CD14-positive monocyte (primary cell): Measurements from ENCODE around the gene GLDN. TPM values are rescaled to one million over a fixed set of nuclear protein-coding genes. Genes with fewer than 3 reads are reported as not detected.

Source experiments
- DNase-seq, 3 donors: peaks; one replicate each; pipeline ENCODE4 v3.0.0-alpha.2; 2011 to 2022
- H2AFZ ChIP-seq: 2 replicates; pipeline ENCODE4 v1.6.0; 2012; ENCODE audit warnings: mild to moderate bottlenecking, low read depth, low read length, inconsistent platforms; ENCODE audit not compliant: insufficient read depth, poor library complexity, severe bottlenecking
- H3K27ac ChIP-seq, 2 donors: 1 replicate in 1 of 2; 2 replicates in 1 of 2; pipeline ENCODE4 v1.5.1; 2012 to 2013; ENCODE audit warnings: low read length in 2 of 2, control low read depth in 1 of 2, inconsistent platforms in 1 of 2, low read depth in 1 of 2, mild to moderate bottlenecking in 1 of 2
- H3K27me3 ChIP-seq, 2 donors: one replicate each; pipeline versions ENCODE4 v1.6.0 to v1.6.1; 2011 to 2013; ENCODE audit warnings: low read length in 2 of 2; ENCODE audit not compliant: control insufficient read depth in 2 of 2, insufficient read depth in 2 of 2
- H3K36me3 ChIP-seq, 2 donors: replicated peaks in 1 of 2; 1 replicate in 1 of 2; 2 replicates in 1 of 2; pipeline versions ENCODE4 v1.5.1 to v1.6.1; 2012 to 2013; ENCODE audit warnings: low read length in 2 of 2, control low read depth in 1 of 2, inconsistent platforms in 1 of 2, mild to moderate bottlenecking in 1 of 2; ENCODE audit not compliant: insufficient read depth in 2 of 2, control insufficient read depth in 1 of 2
- H3K4me1 ChIP-seq, 2 donors: 1 replicate in 1 of 2; 2 replicates in 1 of 2; pipeline versions ENCODE4 v1.5.1 to v1.6.1; 2012 to 2013; ENCODE audit warnings: low read length in 2 of 2, control low read depth in 1 of 2, inconsistent platforms in 1 of 2, mild to moderate bottlenecking in 1 of 2, moderate library complexity in 1 of 2; ENCODE audit not compliant: insufficient read depth in 2 of 2, control insufficient read depth in 1 of 2
- H3K4me2 ChIP-seq: replicated peaks from 2 replicates; pipeline ENCODE3; 2012; ENCODE audit warnings: low read length, moderate library complexity, mild to moderate bottlenecking; ENCODE audit not compliant: poor library complexity, severe bottlenecking; ENCODE audit errors: extremely low read depth
- H3K4me3 ChIP-seq, 3 experiments: fragments of 200-600 bp in 1 of 3; sonication (generic) in 1 of 3; replicated peaks in 1 of 3; 1 replicate in 2 of 3; 2 replicates in 1 of 3; pipeline ENCODE4 v1.5.1; 2011 to 2013; ENCODE audit warnings: low read length in 3 of 3, mild to moderate bottlenecking in 3 of 3, control low read depth in 2 of 3, low read depth in 2 of 3, inconsistent platforms in 1 of 3, moderate library complexity in 1 of 3
- H3K79me2 ChIP-seq: 2 replicates; pipeline ENCODE4 v1.6.0; 2012; ENCODE audit warnings: mild to moderate bottlenecking, control low read depth, inconsistent platforms, low read length, moderate library complexity; ENCODE audit not compliant: insufficient read depth
- H3K9ac ChIP-seq: 2 replicates; pipeline ENCODE4 v1.6.0; 2017; ENCODE audit warnings: low read length, mild to moderate bottlenecking; ENCODE audit not compliant: insufficient read depth, poor library complexity, severe bottlenecking
- H3K9me3 ChIP-seq, 2 donors: replicated peaks in 1 of 2; 1 replicate in 1 of 2; 2 replicates in 1 of 2; pipeline versions ENCODE4 v1.5.1 to v1.6.1; 2012 to 2013; ENCODE audit warnings: low read length in 2 of 2, control low read depth in 1 of 2; ENCODE audit not compliant: control insufficient read depth in 1 of 2, insufficient read depth in 1 of 2
- H4K20me1 ChIP-seq: 2 replicates; pipeline ENCODE4 v1.6.0; 2012; ENCODE audit warnings: mild to moderate bottlenecking, low read length, control low read depth, moderate library complexity; ENCODE audit not compliant: insufficient read depth
- H3K27ac Mint-ChIP-seq, 7 donors: one replicate each; pipeline ENCODE4 v1.8.0; 2020; ENCODE audit warnings: mild to moderate bottlenecking in 7 of 7, mixed read lengths in 7 of 7, moderate library complexity in 6 of 7, inconsistent platforms in 2 of 7
- H3K27me3 Mint-ChIP-seq, 3 donors: one replicate each; pipeline ENCODE4 v1.8.0; 2021 to 2022; ENCODE audit warnings: low read depth in 3 of 3, mild to moderate bottlenecking in 3 of 3, mixed read lengths in 3 of 3, moderate library complexity in 3 of 3, inconsistent platforms in 1 of 3
- H3K36me3 Mint-ChIP-seq, 2 donors: one replicate each; pipeline ENCODE4 v1.8.0; 2020; ENCODE audit warnings: mixed read lengths in 2 of 2, inconsistent platforms in 1 of 2, mild to moderate bottlenecking in 1 of 2
- H3K4me1 Mint-ChIP-seq: one replicate; pipeline ENCODE4 v1.8.0; 2020; ENCODE audit warnings: mild to moderate bottlenecking, mixed read lengths
- H3K4me3 Mint-ChIP-seq, 2 donors: one replicate each; pipeline ENCODE4 v1.8.0; 2020; ENCODE audit warnings: mild to moderate bottlenecking in 2 of 2, mixed read lengths in 2 of 2, moderate library complexity in 1 of 2
- H3K9me3 Mint-ChIP-seq, 7 donors: one replicate each; pipeline ENCODE4 v1.8.0; 2020 to 2022; ENCODE audit warnings: mixed read lengths in 7 of 7, mild to moderate bottlenecking in 6 of 7, moderate library complexity in 6 of 7, inconsistent platforms in 2 of 7
- WGBS: methylation state at CpG from one replicate; pipeline ENCODE4 v1.1.5; 2013; ENCODE audit warnings: missing lambda C conversion rate; ENCODE audit not compliant: insufficient coverage; 5-methylcytosine and 5-hydroxymethylcytosine counted together
- intact Hi-C, 2 donors: fragments of 100-400 bp; cut with micrococcal nuclease; formaldehyde crosslinking; loops; one replicate each; pipeline versions ENCODE4 v1.15.0 to v1.15.1; 2023
- polyA plus RNA-seq, 3 donors: library from polyadenylated mRNA; depleted of rRNA in 1 of 3; unstranded in 2 of 3; stranded (reverse) in 1 of 3; fragments of 300-500 nt in 2 of 3; fragments of >200 nt in 1 of 3; fragmentation: Illumina TruSeq in 2 of 3; gene quantifications; 1 replicate in 2 of 3; 2 replicates in 1 of 3; pipeline ENCODE4 v1.2.3, GENCODE V29; 2012 to 2021
- small RNA-seq: library from RNA; depleted of rRNA; stranded (forward); fragments of <200 nt; gene quantifications from one replicate; pipeline ENCODE3, GENCODE V24; 2012; ENCODE audit warnings: low read depth; ENCODE audit not compliant: insufficient read length
- TF ChIP-seq, protein P1 (sequence below): fragments of 200-600 bp; IDR thresholded peaks from one replicate; pipeline ENCODE4 v1.8.0; 2022; ENCODE audit warnings: antibody characterized with exemption, mild to moderate bottlenecking

Gene GLDN
- polyA plus RNA-seq, 3 donors, result 0.04 TPM; not detected in 2

DNA sequence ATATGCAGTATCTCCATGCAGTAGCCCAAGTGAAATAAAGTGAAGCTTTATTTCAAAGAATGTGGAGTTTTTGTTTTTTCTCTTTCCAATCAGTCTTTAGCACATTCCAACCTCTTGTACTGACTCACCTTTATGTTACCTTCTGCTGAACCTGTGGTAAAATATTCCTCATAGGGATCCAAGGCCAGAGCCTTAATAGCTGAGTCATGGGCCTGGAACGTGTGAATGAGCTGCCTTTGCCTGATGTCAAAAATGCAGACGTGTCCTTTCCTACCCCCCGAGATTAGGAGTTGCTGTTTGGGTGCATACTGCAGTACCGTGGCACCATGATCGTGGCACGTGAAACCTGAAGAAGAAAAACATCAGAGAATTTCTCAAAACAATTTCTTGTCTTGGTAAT, 108.5 kb downstream of the GLDN start:
- no peaks in the 10 kb centered on the region for H3K4me1 Mint-ChIP-seq
- no CpG with 5 or more reads among the region's 6 CpGs for WGBS
- no peaks in the 10 kb centered on the region for H3K9me3 ChIP-seq
- peaks cover 55% of the 10 kb centered on the region for H4K20me1 ChIP-seq
- peaks cover 0 to 4% (median 0%) of the 10 kb centered on the region in 7 donors for H3K9me3 Mint-ChIP-seq
- intact Hi-C loops, result loop anchor here in 1 of 2 donors (10.0 kb wide), 1 partner anchor 955 kb away; no protein-coding TSS in a partner anchor
- no peak overlapping the region for H3K27ac ChIP-seq
- H3K9ac ChIP-seq, result no peak overlapping the region
- peaks cover 97 to 100% of the 10 kb centered on the region in 2 donors for H3K36me3 ChIP-seq
- no peak overlapping the region for H3K4me3 Mint-ChIP-seq
- H3K79me2 ChIP-seq, result no peaks in the 10 kb centered on the region
- H3K27me3 ChIP-seq, result no peaks in the 10 kb centered on the region
- no peak overlapping the region for H3K4me3 ChIP-seq
- TF ChIP-seq, protein P1, sequence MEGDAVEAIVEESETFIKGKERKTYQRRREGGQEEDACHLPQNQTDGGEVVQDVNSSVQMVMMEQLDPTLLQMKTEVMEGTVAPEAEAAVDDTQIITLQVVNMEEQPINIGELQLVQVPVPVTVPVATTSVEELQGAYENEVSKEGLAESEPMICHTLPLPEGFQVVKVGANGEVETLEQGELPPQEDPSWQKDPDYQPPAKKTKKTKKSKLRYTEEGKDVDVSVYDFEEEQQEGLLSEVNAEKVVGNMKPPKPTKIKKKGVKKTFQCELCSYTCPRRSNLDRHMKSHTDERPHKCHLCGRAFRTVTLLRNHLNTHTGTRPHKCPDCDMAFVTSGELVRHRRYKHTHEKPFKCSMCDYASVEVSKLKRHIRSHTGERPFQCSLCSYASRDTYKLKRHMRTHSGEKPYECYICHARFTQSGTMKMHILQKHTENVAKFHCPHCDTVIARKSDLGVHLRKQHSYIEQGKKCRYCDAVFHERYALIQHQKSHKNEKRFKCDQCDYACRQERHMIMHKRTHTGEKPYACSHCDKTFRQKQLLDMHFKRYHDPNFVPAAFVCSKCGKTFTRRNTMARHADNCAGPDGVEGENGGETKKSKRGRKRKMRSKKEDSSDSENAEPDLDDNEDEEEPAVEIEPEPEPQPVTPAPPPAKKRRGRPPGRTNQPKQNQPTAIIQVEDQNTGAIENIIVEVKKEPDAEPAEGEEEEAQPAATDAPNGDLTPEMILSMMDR, result no peak
- H3K36me3 Mint-ChIP-seq, result peaks cover 92 to 96% of the 10 kb centered on the region in 2 donors
- DNase-seq, result no peak
- no peaks in the 10 kb centered on the region for H3K27me3 Mint-ChIP-seq
- H3K4me1 ChIP-seq, result no peaks in the 10 kb centered on the region
- no peak overlapping the region for H2AFZ ChIP-seq
- H3K27ac Mint-ChIP-seq, result peak overlapping the region in 1 of 7 donors; percentile 58
- H3K4me2 ChIP-seq, result no peak overlapping the region

Small RNA genes lying within 50 kb of the gene (small RNA-seq; reads per million reads assigned to genes)
- gene AC020891.4, result not detected
- not detected for gene MIR7973-1

Other genes starting within 250 kb of the GLDN start
- not detected for gene TNFAIP8L3, start 246.7 kb upstream of the GLDN start, polyA plus RNA-seq
- not detected for gene CYP19A1, start 3.1 kb upstream of the GLDN start, polyA plus RNA-seq